GM12892 (cell line): ENCODE data around the gene HOXA5.

ENCODE experiments used
- POLR2A ChIP-seq: IDR thresholded peaks from 2 replicates; pipeline ENCODE4 v1.6.1; 2011; ENCODE audit warnings: low read depth, low read length, control low read depth
- POLR2AphosphoS5 ChIP-seq: IDR thresholded peaks from 2 replicates; pipeline ENCODE4 v1.6.1; 2011; ENCODE audit warnings: low read depth, low read length, control low read depth
- TAF1 ChIP-seq: IDR thresholded peaks from 2 replicates; pipeline ENCODE4 v1.6.1; 2011; ENCODE audit warnings: low read depth, mild to moderate bottlenecking, control low read depth, low read length, borderline replicate concordance

DNA sequence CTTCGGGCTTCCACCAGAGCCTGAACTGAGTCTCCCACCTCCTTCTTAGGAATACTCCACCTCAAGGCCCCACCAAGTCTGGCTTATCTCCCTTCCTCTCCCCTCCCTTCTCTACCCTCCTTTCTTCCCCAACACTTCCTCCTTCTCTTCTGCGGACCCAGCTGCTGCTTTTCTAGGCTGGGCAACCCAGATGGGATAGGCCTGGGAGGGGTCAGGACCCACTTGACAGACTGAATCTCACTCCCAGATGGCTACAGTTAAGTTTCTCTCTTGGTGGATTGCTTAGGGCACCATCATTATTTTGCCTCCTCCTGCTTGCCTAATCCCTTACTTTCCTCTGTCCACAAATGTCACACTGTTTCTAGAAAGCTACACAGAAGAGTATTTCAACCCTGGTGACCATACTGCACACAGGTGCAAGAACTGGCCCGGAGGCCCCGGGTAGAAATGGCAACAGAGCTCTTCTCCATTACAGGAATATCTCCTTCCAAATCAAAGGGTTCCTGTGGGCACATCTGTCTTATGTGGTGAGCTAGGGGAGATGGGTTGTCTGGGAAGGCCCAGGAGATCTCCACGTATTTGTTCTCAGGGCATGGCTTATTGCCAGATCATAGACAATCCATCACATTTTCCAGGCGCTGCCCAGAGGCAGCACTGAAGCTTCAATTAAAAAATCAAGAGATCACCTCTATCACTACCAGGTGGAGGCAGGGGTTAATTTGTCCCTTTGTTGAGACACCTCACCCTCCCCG, 46.7 kb upstream of the HOXA5 start:
- TF ChIP-seq POLR2A (no peak), POLR2AphosphoS5 (no peak), TAF1 (no peak)
